SK-N-SH (cell line): ENCODE results near the gene ADCK1. TPM values are rescaled to one million over a fixed set of nuclear protein-coding genes. Genes with fewer than 3 reads are reported as not detected.

Source experiments
- CTCF ChIA-PET: fragments of 300-600, 350-600 bp; formaldehyde crosslinking; extraction: SDS; loops from one replicate; lab custom pipeline; 2021; lab: Yijun Ruan, JAX
- POLR2A ChIA-PET: fragments of 350-600 bp; sonication (Branson Sonifier 250); formaldehyde crosslinking; extraction: SDS; loops from one replicate; lab custom pipeline; 2020; ENCODE audit warnings: antibody characterized with exemption, inconsistent platforms; lab: Yijun Ruan, JAX
- DNase-seq: peaks from one replicate; pipeline ENCODE4 v3.0.0; 2012
- H2AFZ ChIP-seq: fragments of 200-600 bp; sonication (generic); 2 replicates; pipeline ENCODE4 v1.8.1; 2016; ENCODE audit warnings: antibody characterized with exemption, mild to moderate bottlenecking, low read depth
- H3F3A ChIP-seq: fragments of 200-600 bp; sonication (generic); replicated peaks from 2 replicates; pipeline ENCODE3; 2016; ENCODE audit warnings: antibody characterized with exemption, mild to moderate bottlenecking; ENCODE audit not compliant: insufficient read depth
- H3K27ac ChIP-seq, 2 experiments: fragments of 200-500 bp in 1 of 2; fragments of 200-600 bp in 1 of 2; sonication (Bioruptor generic) in 1 of 2; sonication (generic), shearing (Covaris generic) in 1 of 2; 2 replicates each; pipeline versions ENCODE4 v1.5.1 to v1.6.1; 2014 to 2016; ENCODE audit warnings: low read depth in 2 of 2, inconsistent platforms in 1 of 2, low read length in 1 of 2, mild to moderate bottlenecking in 1 of 2, mixed read lengths in 1 of 2
- H3K27me3 ChIP-seq: fragments of 200-600 bp; sonication (generic), shearing (Covaris generic); 2 replicates; pipeline ENCODE4 v1.6.1; 2016; ENCODE audit warnings: mixed run types; ENCODE audit not compliant: insufficient read depth
- H3K36me3 ChIP-seq, 2 experiments: fragments of 200-500 bp in 1 of 2; fragments of 200-600 bp in 1 of 2; sonication (Bioruptor generic) in 1 of 2; sonication (generic) in 1 of 2; replicated peaks in 1 of 2; 2 replicates each; pipeline versions ENCODE3 to v1.5.1; 2014 to 2016; ENCODE audit warnings: low read length in 1 of 2, mild to moderate bottlenecking in 1 of 2; ENCODE audit not compliant: insufficient read depth in 2 of 2, control insufficient read depth in 1 of 2
- H3K4me1 ChIP-seq, 2 experiments: fragments of 200-500 bp in 1 of 2; fragments of 200-600 bp in 1 of 2; sonication (Bioruptor generic) in 1 of 2; sonication (generic), shearing (Covaris generic) in 1 of 2; 2 replicates each; pipeline versions ENCODE4 v1.5.1 to v1.6.1; 2014 to 2016; ENCODE audit warnings: low read depth in 1 of 2, low read length in 1 of 2, mixed run types in 1 of 2; ENCODE audit not compliant: insufficient read depth in 2 of 2, control insufficient read depth in 1 of 2
- H3K4me2 ChIP-seq: fragments of 200-600 bp; sonication (generic), shearing (Covaris generic); 2 replicates; pipeline ENCODE4 v1.6.1; 2017; ENCODE audit warnings: mixed run types
- H3K4me3 ChIP-seq, 2 experiments: fragments of 200-500 bp in 1 of 2; fragments of 200-600 bp in 1 of 2; sonication (Bioruptor generic) in 1 of 2; sonication (generic), shearing (Covaris generic) in 1 of 2; 2 replicates each; pipeline versions ENCODE4 v1.5.1 to v1.8.1; 2014 to 2016; ENCODE audit warnings: low read depth in 2 of 2, inconsistent platforms in 1 of 2, low read length in 1 of 2, mild to moderate bottlenecking in 1 of 2, mixed read lengths in 1 of 2, moderate library complexity in 1 of 2
- H3K79me2 ChIP-seq: fragments of 200-600 bp; sonication (generic); 2 replicates; pipeline ENCODE4 v1.8.1; 2017; ENCODE audit warnings: mild to moderate bottlenecking; ENCODE audit not compliant: insufficient read depth
- H3K9ac ChIP-seq: fragments of 200-600 bp; sonication (generic); 2 replicates; pipeline ENCODE4 v1.6.1; 2017; ENCODE audit warnings: mixed run types
- H3K9me2 ChIP-seq: fragments of 200-600 bp; sonication (generic); 2 replicates; pipeline ENCODE4 v1.6.1; 2017; ENCODE audit warnings: mixed run types
- H3K9me3 ChIP-seq: fragments of 200-600 bp; sonication (generic); 2 replicates; pipeline ENCODE4 v1.6.1; 2017; ENCODE audit warnings: mixed run types, mild to moderate bottlenecking, moderate library complexity
- H4K20me1 ChIP-seq: fragments of 200-600 bp; sonication (generic); 2 replicates; pipeline ENCODE4 v1.6.1; 2017; ENCODE audit warnings: mild to moderate bottlenecking, mixed run types; ENCODE audit not compliant: insufficient read depth
- CHD2 ChIP-seq: fragments of 150-350 bp; IDR thresholded peaks from 2 replicates; pipeline ENCODE4 v1.6.1; 2018; ENCODE audit warnings: low read length; ENCODE audit not compliant: partially characterized antibody
- CTCF ChIP-seq: fragments of 200-600 bp; sonication (generic); IDR thresholded peaks from 2 replicates; pipeline ENCODE4 v1.6.1; 2017; ENCODE audit warnings: antibody characterized with exemption, mild to moderate bottlenecking, moderate library complexity
- ELF1 ChIP-seq: IDR thresholded peaks from 2 replicates; pipeline ENCODE4 v1.4.0; 2012
- EP300 ChIP-seq, 2 experiments: IDR thresholded peaks; 2 replicates each; pipeline versions ENCODE4 v1.4.0 to v1.6.1; 2012; ENCODE audit warnings: borderline replicate concordance in 1 of 2, low read depth in 1 of 2, low read length in 1 of 2
- FOSL2 ChIP-seq: IDR thresholded peaks from 2 replicates; pipeline ENCODE4 v1.4.0; 2012; ENCODE audit warnings: low read depth, mild to moderate bottlenecking, moderate library complexity, borderline replicate concordance
- FOXJ3 ChIP-seq: sonication (generic); formaldehyde crosslinking; IDR thresholded peaks from 2 replicates; pipeline ENCODE4 v1.5.1; 2020; ENCODE audit warnings: mild to moderate bottlenecking, missing genetic modification reagents
- FOXM1 ChIP-seq: IDR thresholded peaks from 2 replicates; pipeline ENCODE4 v1.4.0; 2012; ENCODE audit warnings: low read depth, mild to moderate bottlenecking
- GABPA ChIP-seq: IDR thresholded peaks from 2 replicates; pipeline ENCODE4 v1.4.0; 2012; ENCODE audit warnings: low read depth, mild to moderate bottlenecking
- IRF3 ChIP-seq: fragments of 150-350 bp; IDR thresholded peaks from 2 replicates; pipeline ENCODE4 v1.6.1; 2016; ENCODE audit warnings: mild to moderate bottlenecking, low read depth, low read length
- JUND ChIP-seq: IDR thresholded peaks from 2 replicates; pipeline ENCODE4 v1.4.0; 2012
- MAX ChIP-seq: IDR thresholded peaks from 2 replicates; pipeline ENCODE4 v1.4.0; 2012; ENCODE audit warnings: low read depth
- NFIC ChIP-seq: IDR thresholded peaks from 2 replicates; pipeline ENCODE4 v1.4.0; 2012; ENCODE audit warnings: borderline replicate concordance
- RAD21 ChIP-seq: IDR thresholded peaks from 2 replicates; pipeline ENCODE4 v1.6.1; 2012; ENCODE audit warnings: mild to moderate bottlenecking, low read length
- RCOR1 ChIP-seq: fragments of 150-350 bp; IDR thresholded peaks from 2 replicates; pipeline ENCODE4 v1.6.1; 2017; ENCODE audit warnings: antibody characterized with exemption, low read length
- RFX5 ChIP-seq: IDR thresholded peaks from 2 replicates; pipeline ENCODE4 v1.6.1; 2012; ENCODE audit warnings: mild to moderate bottlenecking, improper control_type of control experiment, low read length
- RXRA ChIP-seq: IDR thresholded peaks from 2 replicates; pipeline ENCODE4 v1.4.0; 2012; ENCODE audit warnings: low read depth, mild to moderate bottlenecking, borderline replicate concordance
- SIN3A ChIP-seq: IDR thresholded peaks from 2 replicates; pipeline ENCODE4 v1.6.1; 2012; ENCODE audit warnings: low read depth, mild to moderate bottlenecking, low read length, moderate library complexity, borderline replicate concordance
- TAF1 ChIP-seq: IDR thresholded peaks from 2 replicates; pipeline ENCODE4 v1.6.1; 2012; ENCODE audit warnings: low read depth, mild to moderate bottlenecking, low read length, moderate library complexity, borderline replicate concordance
- TCF12 ChIP-seq: IDR thresholded peaks from 2 replicates; pipeline ENCODE4 v1.4.0; 2012
- WGBS: methylation state at CpG from one replicate; pipeline ENCODE4 v1.1.6; 2017; ENCODE audit warnings: low lambda C conversion rate; 5-methylcytosine and 5-hydroxymethylcytosine counted together
- polyA plus RNA-seq, 3 experiments: library from polyadenylated mRNA; depleted of rRNA; stranded (reverse); fragments of >200 nt; gene quantifications; 2 replicates each; pipeline ENCODE4 v1.2.3, GENCODE V29; 2012
- TF ChIP-seq, protein P1 (sequence below): IDR thresholded peaks from 2 replicates; pipeline ENCODE4 v1.6.1; 2012; ENCODE audit warnings: mild to moderate bottlenecking, low read depth, low read length, moderate library complexity

The ADCK1 gene
- polyA plus RNA-seq, 1 of the 3 experiments (the other 2 are of a cell fraction), result 11.4 TPM

DNA sequence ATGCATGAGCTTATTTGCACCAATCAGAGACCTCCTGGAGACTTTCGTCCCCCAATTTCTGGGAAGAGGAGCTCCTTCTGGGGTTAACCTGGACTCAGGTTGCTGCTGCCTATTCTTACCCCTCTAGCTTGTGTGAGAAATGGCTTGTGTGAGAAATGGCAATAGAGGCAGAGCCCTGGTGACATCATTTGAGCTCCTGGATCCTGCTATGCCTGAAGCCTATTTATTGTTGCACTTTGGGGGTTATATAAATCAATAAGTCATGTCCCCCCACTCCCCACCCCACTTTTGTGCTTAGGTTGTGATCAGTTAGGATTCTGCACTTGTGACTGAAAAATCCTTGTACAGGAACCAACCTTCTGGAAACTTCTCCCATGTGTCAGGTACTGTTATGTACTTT is 167.2 kb downstream of the ADCK1 start:
- Histone ChIP-seq H3K9me2 (no peaks in the 10 kb centered on the region), H3K4me3 (no peak overlapping the region), H3K36me3 (no peaks in the 10 kb centered on the region), H3K27me3 (no peaks in the 10 kb centered on the region), H3F3A (no peaks in the 10 kb centered on the region), H3K4me2 (no peak overlapping the region), H2AFZ (no peak overlapping the region), H3K4me1 (peaks cover 0 to 3% of the 10 kb centered on the region in 2 experiments; a peak in 1 of 4 replicates), H3K27ac (no peak overlapping the region), H3K9me3 (no peaks in the 10 kb centered on the region), H3K9ac (no peak overlapping the region), H4K20me1 (no peaks in the 10 kb centered on the region), H3K79me2 (no peaks in the 10 kb centered on the region)
- ChIA-PET CTCF (no interaction called here), POLR2A (interaction anchor here (0.6 kb wide), 1 partner anchor 88 kb away, joined by 3 read pairs; no protein-coding TSS in a partner anchor)
- TF ChIP-seq CHD2 (no peak), GABPA (no peak), IRF3 (no peak)
- no CpG with 5 or more reads among the region's 1 CpG for WGBS
- DNase-seq, result no peak

GRCh38 chr14:77970646-77971045 is 170.7 kb downstream of the ADCK1 start:
- peaks cover 0 to 2% of the 10 kb centered on the region in 2 experiments; a peak in 1 of 4 replicates for H3K4me1 ChIP-seq
- H3K9me2 ChIP-seq, result no peaks in the 10 kb centered on the region
- H3K27me3 ChIP-seq, result no peaks in the 10 kb centered on the region
- no peak overlapping the region for H3K4me3 ChIP-seq
- CTCF ChIA-PET, result interaction anchor here (2.4 kb wide), 1 partner anchor 109 kb away, joined by 6 read pairs; no protein-coding TSS in a partner anchor
- H3K36me3 ChIP-seq, result no peaks in the 10 kb centered on the region
- POLR2A ChIA-PET, result no interaction called here
- no peak overlapping the region for H3K4me2 ChIP-seq
- no peak for DNase-seq
- no peaks in the 10 kb centered on the region for H3F3A ChIP-seq
- no peak overlapping the region for H2AFZ ChIP-seq
- WGBS, result 58% methylated on average over 3 of the region's 3 CpGs
- H3K79me2 ChIP-seq, result no peaks in the 10 kb centered on the region
- no peak overlapping the region for H3K9ac ChIP-seq
- no peak overlapping the region for H3K27ac ChIP-seq
- TF ChIP-seq NFIC (no peak), SIN3A (no peak), TAF1 (no peak), JUND (no peak), FOXM1 (no peak), TCF12 (no peak), RXRA (no peak), EP300 (IDR thresholded peaks at IDR 0.05; ENCODE audit: borderline replicate concordance in 1 of 2, low read depth in 1 of 2, low read length in 1 of 2) (no peak), IRF3 (no peak), RCOR1 (no peak), RFX5 (no peak), ELF1 (no peak), RAD21 (no peak), FOXJ3 (CRISPR knock-in tag) (no peak), FOSL2 (no peak), MAX (no peak), CTCF (no peak)
- TF ChIP-seq, protein P1, sequence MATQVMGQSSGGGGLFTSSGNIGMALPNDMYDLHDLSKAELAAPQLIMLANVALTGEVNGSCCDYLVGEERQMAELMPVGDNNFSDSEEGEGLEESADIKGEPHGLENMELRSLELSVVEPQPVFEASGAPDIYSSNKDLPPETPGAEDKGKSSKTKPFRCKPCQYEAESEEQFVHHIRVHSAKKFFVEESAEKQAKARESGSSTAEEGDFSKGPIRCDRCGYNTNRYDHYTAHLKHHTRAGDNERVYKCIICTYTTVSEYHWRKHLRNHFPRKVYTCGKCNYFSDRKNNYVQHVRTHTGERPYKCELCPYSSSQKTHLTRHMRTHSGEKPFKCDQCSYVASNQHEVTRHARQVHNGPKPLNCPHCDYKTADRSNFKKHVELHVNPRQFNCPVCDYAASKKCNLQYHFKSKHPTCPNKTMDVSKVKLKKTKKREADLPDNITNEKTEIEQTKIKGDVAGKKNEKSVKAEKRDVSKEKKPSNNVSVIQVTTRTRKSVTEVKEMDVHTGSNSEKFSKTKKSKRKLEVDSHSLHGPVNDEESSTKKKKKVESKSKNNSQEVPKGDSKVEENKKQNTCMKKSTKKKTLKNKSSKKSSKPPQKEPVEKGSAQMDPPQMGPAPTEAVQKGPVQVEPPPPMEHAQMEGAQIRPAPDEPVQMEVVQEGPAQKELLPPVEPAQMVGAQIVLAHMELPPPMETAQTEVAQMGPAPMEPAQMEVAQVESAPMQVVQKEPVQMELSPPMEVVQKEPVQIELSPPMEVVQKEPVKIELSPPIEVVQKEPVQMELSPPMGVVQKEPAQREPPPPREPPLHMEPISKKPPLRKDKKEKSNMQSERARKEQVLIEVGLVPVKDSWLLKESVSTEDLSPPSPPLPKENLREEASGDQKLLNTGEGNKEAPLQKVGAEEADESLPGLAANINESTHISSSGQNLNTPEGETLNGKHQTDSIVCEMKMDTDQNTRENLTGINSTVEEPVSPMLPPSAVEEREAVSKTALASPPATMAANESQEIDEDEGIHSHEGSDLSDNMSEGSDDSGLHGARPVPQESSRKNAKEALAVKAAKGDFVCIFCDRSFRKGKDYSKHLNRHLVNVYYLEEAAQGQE, result no peak
- no peaks in the 10 kb centered on the region for H4K20me1 ChIP-seq
- H3K9me3 ChIP-seq, result no peaks in the 10 kb centered on the region
